Mucosa of descending colon (tissue), 3 donors: ENCODE results near the gene PROS1. TPM values are rescaled to one million over a fixed set of nuclear protein-coding genes. Genes with fewer than 3 reads are reported as not detected.

Experiments used
- ATAC-seq: fragments of 200-7000 bp; cut with Tn5 transposase; one replicate; pipeline ENCODE4 v1.9.1; 2020; ENCODE audit warnings: mild to moderate bottlenecking, moderate library complexity
- DNase-seq, 3 donors: peaks; one replicate each; pipeline ENCODE4 v3.0.0-alpha.2; 2020
- H3K36me3 ChIP-seq: fragments of 200-600 bp; one replicate; pipeline ENCODE4 v1.8.0; 2021; ENCODE audit warnings: low read depth, mild to moderate bottlenecking
- H3K4me1 ChIP-seq: fragments of 200-600 bp; one replicate; pipeline ENCODE4 v1.8.0; 2021; ENCODE audit warnings: low read depth, mild to moderate bottlenecking
- H3K4me3 ChIP-seq: fragments of 200-600 bp; one replicate; pipeline ENCODE4 v1.8.0; 2021; ENCODE audit warnings: mild to moderate bottlenecking
- H3K9me3 ChIP-seq: fragments of 200-600 bp; one replicate; pipeline ENCODE4 v1.8.0; 2021; ENCODE audit warnings: mild to moderate bottlenecking
- CTCF ChIP-seq: fragments of 200-600 bp; IDR thresholded peaks from one replicate; pipeline ENCODE4 v1.8.0; 2022; ENCODE audit warnings: antibody characterized with exemption, mild to moderate bottlenecking
- intact Hi-C, 2 donors: fragments of 100-400 bp; cut with DNase I in 1 of 2; cut with micrococcal nuclease in 1 of 2; formaldehyde crosslinking; loops; one replicate each; pipeline versions ENCODE4 v1.11.0 to v1.11.1; 2022; cut with DNase I, micrococcal nuclease
- total RNA-seq, 3 donors: library from RNA; stranded (reverse); fragmentation: NEBNext Ultra II Directional in 2 of 3; extraction: Animal tissue kit (Norgen Biotek cat#: 25700) in 2 of 3; gene quantifications; one replicate each; pipeline versions ENCODE4 v1.2.1 to v1.2.4, GENCODE V29; 2021 to 2023
- donor health status: DM: no; HTN: no; CAD: no; lungs with moderate emphysema.
- donor health status: DM: no; HTN: no; CAD: no.
- donor health status: DM: no; HTN: yes; CAD: no.

The PROS1 gene
- total RNA-seq, 3 donors from 2014 or later: 6.7 to 30.1 (median 19.7) TPM

- no peak for DNase-seq
Measured at GRCh38 chr3:93936549-93936948, 37.1 kb downstream of the PROS1 start.

DNA sequence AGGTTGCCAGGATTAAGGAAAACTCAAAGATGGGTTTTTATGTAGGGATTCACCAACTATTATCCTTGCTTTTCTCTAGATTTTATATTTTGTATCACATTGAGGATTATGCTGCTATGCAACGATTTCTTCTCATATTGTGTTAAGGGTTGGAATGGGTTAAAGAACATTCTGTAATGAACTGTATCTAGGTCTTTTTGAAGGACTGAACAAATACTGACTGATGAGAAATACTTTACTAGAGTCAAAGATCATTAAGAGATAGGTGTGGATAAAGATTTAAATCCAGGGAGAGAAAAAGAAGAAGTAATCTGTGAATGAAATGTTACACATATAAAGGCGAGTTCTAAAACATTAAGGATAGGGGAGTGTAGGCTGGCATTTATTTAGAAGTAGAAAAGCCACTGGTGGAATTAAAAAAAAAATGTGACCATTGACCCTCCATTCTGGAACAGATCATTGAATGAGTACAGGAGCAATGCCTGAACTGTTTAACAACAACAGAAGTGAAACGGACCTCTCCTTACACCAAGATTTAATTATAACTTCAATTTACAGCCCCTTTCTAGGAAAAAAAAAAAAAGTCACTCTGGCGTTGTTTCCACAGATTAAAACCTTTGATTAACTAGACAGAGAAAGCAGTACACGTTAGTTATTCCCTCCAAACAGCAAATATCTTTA, 39.2 kb downstream of the PROS1 start:
- Histone ChIP-seq H3K36me3 (no peaks in the 10 kb centered on the region), H3K4me3 (no peak overlapping the region), H3K9me3 (no peaks in the 10 kb centered on the region), H3K4me1 (no peaks in the 10 kb centered on the region)
- ATAC-seq (no peak), DNase-seq (no peak)
- intact Hi-C loops: no loop called here
- TF ChIP-seq CTCF: no peak

More at GRCh38 chr3:93936549-93936948, 37.1 kb downstream of the PROS1 start:
- H3K4me3 ChIP-seq: no peak overlapping the region
- no peak for TF ChIP-seq CTCF
- no peaks in the 10 kb centered on the region for H3K9me3 ChIP-seq
- intact Hi-C loops: no loop called here
- no peak for ATAC-seq
- H3K36me3 ChIP-seq: no peaks in the 10 kb centered on the region
- no peaks in the 10 kb centered on the region for H3K4me1 ChIP-seq

- no peaks in the 10 kb centered on the region for H3K9me3 ChIP-seq
- intact Hi-C loops: no loop called here
- H3K4me1 ChIP-seq: no peaks in the 10 kb centered on the region
- H3K4me3 ChIP-seq: no peak overlapping the region
- no peak for TF ChIP-seq CTCF
- H3K36me3 ChIP-seq: no peaks in the 10 kb centered on the region
- no peak for ATAC-seq
- no peak for DNase-seq
Measured at GRCh38 chr3:93931597-93932229, 42.0 kb downstream of the PROS1 start.

- DNase-seq: no peak
- Histone ChIP-seq H3K9me3 (no peaks in the 10 kb centered on the region), H3K36me3 (no peaks in the 10 kb centered on the region), H3K4me1 (no peaks in the 10 kb centered on the region), H3K4me3 (no peak overlapping the region)
- no peak for ATAC-seq
- intact Hi-C loops: no loop called here
- no peak for TF ChIP-seq CTCF
Measured at GRCh38 chr3:93930041-93930440, 43.7 kb downstream of the PROS1 start.

GRCh38 chr3:93926789-93927188, 46.9 kb downstream of the PROS1 start:
- H3K4me1 ChIP-seq: no peaks in the 10 kb centered on the region
- no peaks in the 10 kb centered on the region for H3K36me3 ChIP-seq
- DNase-seq (no peak), ATAC-seq (no peak)
- no peak overlapping the region for H3K4me3 ChIP-seq
- intact Hi-C loops: no loop called here
- no peak for TF ChIP-seq CTCF
- H3K9me3 ChIP-seq: no peaks in the 10 kb centered on the region
